HG03354 (cell line): ENCODE data around the gene ZNF667.

Experiments used
- ATAC-seq: cut with Tn5 transposase; IDR thresholded peaks from one replicate; pipeline ENCODE4 v1.9.1; 2021; ENCODE audit warnings: mild to moderate bottlenecking; ENCODE audit not compliant: unreplicated experiment, poor library complexity, severe bottlenecking

Gene ZNF667

GRCh38 chr19:56398809-56399208, 78.3 kb downstream of the ZNF667 start:
- ATAC-seq = no peak

- ATAC-seq = peak; percentile 97
Measured at GRCh38 chr19:56393119-56394012, 83.8 kb downstream of the ZNF667 start, which contains the start of gene ZNF582. Gene ZNF582, minus strand, starts transcription at chr19:56393534. Its CDS starts 1,782 bp downstream, at chr19:56391752.
